ENCODE data around the gene SOX18.
"Not testable (repeated sequence)": the region's sequence is repeated elsewhere in the genome, so short reads cannot be mapped to it uniquely, and the experiment has no call there.

SOX18 gene

DNA sequence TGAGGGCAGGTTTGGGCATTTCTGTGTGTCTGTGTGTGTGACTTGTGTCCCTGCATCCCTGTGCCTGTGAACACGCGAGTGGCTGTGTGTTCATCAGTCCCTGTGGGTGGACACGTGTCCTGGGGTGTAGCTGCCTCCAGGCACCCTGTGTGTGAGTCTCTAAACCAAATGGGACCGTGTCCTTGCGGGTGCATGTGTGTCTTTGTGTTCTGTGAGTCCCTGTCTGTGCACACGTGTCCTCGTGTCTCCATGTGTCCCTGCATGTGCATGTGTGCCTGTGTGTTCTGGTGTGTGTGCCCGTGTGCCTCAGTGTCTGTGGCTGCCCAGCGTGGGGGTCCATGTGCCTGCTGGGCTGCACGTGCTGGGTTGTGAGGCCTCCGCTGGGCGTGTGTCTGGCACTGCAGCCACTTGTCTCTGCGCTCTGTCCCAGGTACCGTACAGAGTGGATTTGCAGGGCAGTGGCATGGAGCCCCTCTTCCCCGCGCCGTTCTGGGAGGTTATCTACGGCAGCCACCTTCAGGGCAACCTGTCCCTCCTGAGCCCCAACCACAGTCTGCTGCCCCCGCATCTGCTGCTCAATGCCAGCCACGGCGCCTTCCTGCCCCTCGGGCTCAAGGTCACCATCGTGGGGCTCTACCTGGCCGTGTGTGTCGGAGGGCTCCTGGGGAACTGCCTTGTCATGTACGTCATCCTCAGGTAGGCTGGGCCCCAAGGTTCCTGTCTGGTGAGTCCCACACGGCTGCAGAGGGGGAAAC lies 43.0 kb upstream of the SOX18 start:
- no peak overlapping the region for H3K4me3 ChIP-seq (replicated peaks; ENCODE audit: low read depth, low read length)
- TF ChIP-seq, protein P1, sequence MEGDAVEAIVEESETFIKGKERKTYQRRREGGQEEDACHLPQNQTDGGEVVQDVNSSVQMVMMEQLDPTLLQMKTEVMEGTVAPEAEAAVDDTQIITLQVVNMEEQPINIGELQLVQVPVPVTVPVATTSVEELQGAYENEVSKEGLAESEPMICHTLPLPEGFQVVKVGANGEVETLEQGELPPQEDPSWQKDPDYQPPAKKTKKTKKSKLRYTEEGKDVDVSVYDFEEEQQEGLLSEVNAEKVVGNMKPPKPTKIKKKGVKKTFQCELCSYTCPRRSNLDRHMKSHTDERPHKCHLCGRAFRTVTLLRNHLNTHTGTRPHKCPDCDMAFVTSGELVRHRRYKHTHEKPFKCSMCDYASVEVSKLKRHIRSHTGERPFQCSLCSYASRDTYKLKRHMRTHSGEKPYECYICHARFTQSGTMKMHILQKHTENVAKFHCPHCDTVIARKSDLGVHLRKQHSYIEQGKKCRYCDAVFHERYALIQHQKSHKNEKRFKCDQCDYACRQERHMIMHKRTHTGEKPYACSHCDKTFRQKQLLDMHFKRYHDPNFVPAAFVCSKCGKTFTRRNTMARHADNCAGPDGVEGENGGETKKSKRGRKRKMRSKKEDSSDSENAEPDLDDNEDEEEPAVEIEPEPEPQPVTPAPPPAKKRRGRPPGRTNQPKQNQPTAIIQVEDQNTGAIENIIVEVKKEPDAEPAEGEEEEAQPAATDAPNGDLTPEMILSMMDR (IDR thresholded peaks at IDR 0.05; ENCODE audit: low read depth, low read length, missing control alignments), result no peak
- DNase-seq (ENCODE audit: extremely low read depth, low read depth), result no peak

DNA sequence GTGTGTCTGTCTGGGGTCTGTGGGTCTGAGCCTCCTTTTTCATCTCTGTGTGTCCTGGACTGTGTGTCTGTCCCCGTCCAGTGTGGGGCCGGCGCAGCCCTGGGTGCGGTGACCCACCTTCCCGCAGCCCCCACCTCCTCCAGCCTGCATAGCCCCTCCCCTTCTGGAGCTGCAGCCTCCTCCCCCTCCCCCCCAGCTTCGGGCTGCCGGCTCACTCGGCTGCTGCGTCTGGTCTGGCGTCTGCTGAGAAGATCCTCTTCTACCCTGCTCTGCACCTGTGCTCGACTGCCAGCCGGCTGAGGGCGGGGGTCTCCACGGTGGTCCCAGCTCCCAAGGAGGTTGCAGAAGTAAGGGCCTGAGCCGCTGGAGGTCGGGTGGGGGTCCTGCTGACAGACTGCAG lies 42.3 kb upstream of the SOX18 start:
- no peak overlapping the region for H3K4me3 ChIP-seq (replicated peaks; ENCODE audit: low read depth, low read length)
- DNase-seq (ENCODE audit: extremely low read depth, low read depth), result no peak
- TF ChIP-seq, protein P1 (IDR thresholded peaks at IDR 0.05; ENCODE audit: low read depth, low read length, missing control alignments), result no peak

DNA sequence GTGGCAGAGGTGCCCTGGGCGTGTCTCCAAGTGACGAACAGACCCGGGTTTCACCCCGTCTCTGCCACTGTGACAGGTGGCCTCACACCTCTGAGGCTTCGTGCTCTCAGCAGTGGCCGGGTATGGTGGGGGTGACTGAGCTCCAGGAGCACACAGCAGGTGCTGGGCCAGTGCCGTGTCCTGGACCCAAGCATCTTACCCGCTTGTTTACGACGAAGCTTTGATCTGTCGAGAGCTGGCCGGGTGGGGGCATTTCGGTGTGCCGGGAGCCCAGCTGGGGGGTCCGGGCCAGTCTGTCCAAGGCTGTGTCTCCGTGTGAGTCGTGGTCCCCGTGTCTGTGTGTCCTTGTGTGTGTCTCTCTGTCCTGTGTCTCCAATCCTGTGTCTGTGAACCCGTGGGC lies 41.9 kb upstream of the SOX18 start:
- no peak overlapping the region for H3K4me3 ChIP-seq (replicated peaks; ENCODE audit: low read depth, low read length)
- DNase-seq (ENCODE audit: extremely low read depth, low read depth), result no peak
- TF ChIP-seq, protein P1 (IDR thresholded peaks at IDR 0.05; ENCODE audit: low read depth, low read length, missing control alignments), result no peak

DNA sequence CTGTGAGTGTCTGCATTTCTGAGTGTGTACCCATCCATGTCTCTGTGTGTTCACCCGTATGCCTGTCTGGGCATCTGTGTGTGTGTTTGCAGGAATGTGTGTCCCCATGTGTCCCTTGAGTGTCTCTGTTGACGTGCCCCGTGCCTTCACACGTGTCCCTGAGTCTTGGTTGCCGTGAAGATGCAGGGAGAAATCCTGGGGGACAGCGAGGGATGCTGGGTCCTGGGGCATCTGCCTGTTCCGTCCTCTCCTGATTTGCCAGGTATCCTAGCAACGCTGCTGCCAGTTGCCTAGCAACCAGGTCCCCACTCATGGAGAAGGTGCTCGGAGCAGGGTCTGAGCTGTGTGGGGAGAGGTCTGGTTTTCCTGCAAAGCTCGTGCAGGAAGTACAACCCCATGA lies 40.7 kb upstream of the SOX18 start:
- no peak for DNase-seq (ENCODE audit: extremely low read depth, low read depth)
- TF ChIP-seq, protein P1 (IDR thresholded peaks at IDR 0.05; ENCODE audit: low read depth, low read length, missing control alignments), result no peak

DNA sequence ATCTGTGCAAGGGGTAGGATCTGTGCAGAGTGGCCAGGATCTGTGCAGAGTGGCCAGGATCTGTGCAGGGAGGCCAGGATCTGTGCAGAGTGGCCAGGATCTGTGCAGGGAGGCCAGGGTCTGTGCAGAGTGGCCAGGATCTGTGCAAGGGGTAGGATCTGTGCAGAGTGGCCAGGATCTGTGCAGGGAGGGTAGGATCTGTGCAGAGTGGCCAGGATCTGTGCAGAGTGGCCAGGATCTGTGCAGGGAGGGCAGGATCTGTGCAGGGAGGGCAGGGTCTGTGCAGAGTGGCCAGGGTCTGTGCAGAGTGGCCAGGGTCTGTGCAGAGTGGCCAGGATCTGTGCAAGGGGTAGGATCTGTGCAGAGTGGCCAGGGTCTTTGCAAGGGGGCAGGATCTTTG lies 39.1 kb upstream of the SOX18 start:
- not testable (repeated sequence) for H3K4me3 ChIP-seq (replicated peaks; ENCODE audit: low read depth, low read length); DNase-seq (ENCODE audit: extremely low read depth, low read depth)

More for the DNA sequence above, 40.7 kb upstream of the SOX18 start:
- no peak overlapping the region for H3K4me3 ChIP-seq (replicated peaks; ENCODE audit: low read depth, low read length)

DNA sequence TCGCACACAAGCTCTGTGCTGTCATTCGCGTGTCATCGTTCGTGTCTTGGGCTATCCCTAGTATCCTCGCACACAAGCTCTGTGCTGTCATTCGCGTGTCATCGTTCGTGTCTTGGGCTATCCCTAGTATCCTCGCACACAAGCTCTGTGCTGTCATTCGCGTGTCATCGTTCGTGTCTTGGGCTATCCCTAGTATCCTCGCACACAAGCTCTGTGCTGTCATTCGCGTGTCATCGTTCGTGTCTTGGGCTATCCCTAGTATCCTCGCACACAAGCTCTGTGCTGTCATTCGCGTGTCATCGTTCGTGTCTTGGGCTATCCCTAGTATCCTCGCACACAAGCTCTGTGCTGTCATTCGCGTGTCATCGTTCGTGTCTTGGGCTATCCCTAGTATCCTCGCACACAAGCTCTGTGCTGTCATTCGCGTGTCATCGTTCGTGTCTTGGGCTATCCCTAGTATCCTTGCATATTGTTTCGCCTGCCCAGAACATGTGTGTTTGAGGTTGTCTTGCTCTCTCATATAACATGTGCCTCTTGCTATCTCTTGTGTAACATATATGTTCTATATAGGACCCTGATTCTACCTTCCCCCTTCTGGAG lies 37.9 kb upstream of the SOX18 start:
- not testable (repeated sequence) for H3K4me3 ChIP-seq (replicated peaks; ENCODE audit: low read depth, low read length); DNase-seq (ENCODE audit: extremely low read depth, low read depth)

DNA sequence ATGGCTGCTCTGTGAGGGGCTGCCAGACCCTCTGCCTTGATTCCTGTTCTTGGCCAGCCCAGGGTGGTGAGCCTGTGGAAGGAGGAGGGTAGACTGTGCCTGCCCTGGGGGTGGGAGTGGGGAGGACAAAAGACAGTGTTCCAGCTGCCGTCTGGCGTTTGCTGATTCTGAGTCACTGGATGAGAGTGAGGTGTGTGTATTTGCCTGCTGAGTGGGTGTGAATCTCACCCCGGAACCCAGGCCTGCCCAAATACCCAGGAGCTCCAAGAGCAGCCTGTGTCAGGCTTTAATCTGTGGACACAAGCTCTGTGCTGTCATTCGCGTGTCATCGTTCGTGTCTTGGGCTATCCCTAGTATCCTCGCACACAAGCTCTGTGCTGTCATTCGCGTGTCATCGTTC lies 37.4 kb upstream of the SOX18 start:
- H3K4me3 ChIP-seq (replicated peaks; ENCODE audit: low read depth, low read length), result no peak overlapping the region
- TF ChIP-seq, protein P1 (IDR thresholded peaks at IDR 0.05; ENCODE audit: low read depth, low read length, missing control alignments), result no peak
- no peak for DNase-seq (ENCODE audit: extremely low read depth, low read depth)

DNA sequence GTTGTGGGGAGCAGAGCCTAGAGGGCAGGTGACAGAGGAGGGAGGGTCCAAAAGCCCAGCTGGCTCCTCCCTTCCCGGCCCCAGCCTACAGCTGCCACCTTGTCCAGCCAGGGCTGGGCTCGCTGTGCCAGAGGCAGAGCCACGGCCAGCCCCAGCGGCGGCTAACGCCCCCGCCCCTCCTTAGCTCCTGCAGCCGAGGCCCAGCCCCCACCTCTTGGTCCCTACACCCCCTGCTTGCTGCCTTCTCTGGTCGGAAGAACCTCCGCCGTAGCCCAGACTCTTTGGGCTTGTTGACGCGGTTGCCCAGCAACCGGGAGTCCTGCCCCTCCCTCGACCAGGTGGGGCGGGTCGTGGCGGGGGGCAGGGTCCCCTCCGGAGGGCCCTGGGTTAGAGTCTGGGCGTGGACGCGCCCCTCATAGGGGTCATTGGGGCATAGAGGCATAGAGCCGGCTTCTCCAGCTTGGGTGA lies 35.3 kb upstream of the SOX18 start:
- H3K4me3 ChIP-seq (replicated peaks; ENCODE audit: low read depth, low read length), result no peak overlapping the region
- no peak for DNase-seq (ENCODE audit: extremely low read depth, low read depth)
- TF ChIP-seq, protein P1 (IDR thresholded peaks at IDR 0.05; ENCODE audit: low read depth, low read length, missing control alignments), result no peak

All from HFF-Myc (cell line).